Measurements from ENCODE around the gene CREB5.

Gene CREB5

GRCh38 chr7:28452681-28453080, 40.4 kb downstream of the CREB5 start:
- DNase-seq (ENCODE audit: extremely low read depth, low read depth): no peak

GRCh38 chr7:28455486-28455885, 43.2 kb downstream of the CREB5 start:
- no peak for DNase-seq (ENCODE audit: extremely low read depth, low read depth)
- no peak for TF ChIP-seq CTCF (IDR thresholded peaks at IDR 0.05; ENCODE audit: low read depth, low read length)

More at GRCh38 chr7:28452681-28453080, 40.4 kb downstream of the CREB5 start:
- TF ChIP-seq CTCF (IDR thresholded peaks at IDR 0.05; ENCODE audit: low read depth, low read length): no peak

GRCh38 chr7:28456044-28456443, 43.7 kb downstream of the CREB5 start:
- no peak for TF ChIP-seq CTCF (IDR thresholded peaks at IDR 0.05; ENCODE audit: low read depth, low read length)
- DNase-seq (ENCODE audit: extremely low read depth, low read depth): no peak

- DNase-seq (ENCODE audit: extremely low read depth, low read depth): no peak
- no peak for TF ChIP-seq CTCF (IDR thresholded peaks at IDR 0.05; ENCODE audit: low read depth, low read length)
Measured at GRCh38 chr7:28458732-28459131, 46.4 kb downstream of the CREB5 start.

GRCh38 chr7:28459306-28459705, 47.0 kb downstream of the CREB5 start:
- DNase-seq (ENCODE audit: extremely low read depth, low read depth): no peak
- no peak for TF ChIP-seq CTCF (IDR thresholded peaks at IDR 0.05; ENCODE audit: low read depth, low read length)

GRCh38 chr7:28465697-28466096, 53.4 kb downstream of the CREB5 start:
- no peak for TF ChIP-seq CTCF (IDR thresholded peaks at IDR 0.05; ENCODE audit: low read depth, low read length)

GRCh38 chr7:28466341-28466740, 54.0 kb downstream of the CREB5 start:
- TF ChIP-seq CTCF (IDR thresholded peaks at IDR 0.05; ENCODE audit: low read depth, low read length): no peak
- DNase-seq (ENCODE audit: extremely low read depth, low read depth): no peak

More at GRCh38 chr7:28465697-28466096, 53.4 kb downstream of the CREB5 start:
- no peak for DNase-seq (ENCODE audit: extremely low read depth, low read depth)

Data from AG09319 (cell line).